Erythroblast (primary cell): ENCODE data around the gene TMEM170B.

ENCODE experiments used
- GATA1 ChIP-seq: IDR thresholded peaks from 2 replicates; pipeline ENCODE4 v1.6.1; 2011; ENCODE audit warnings: low read depth, mild to moderate bottlenecking, control low read depth, low read length, moderate library complexity
- POLR2A ChIP-seq: IDR thresholded peaks from 2 replicates; pipeline ENCODE4 v1.6.1; 2011; ENCODE audit warnings: mild to moderate bottlenecking, low read length

DNA sequence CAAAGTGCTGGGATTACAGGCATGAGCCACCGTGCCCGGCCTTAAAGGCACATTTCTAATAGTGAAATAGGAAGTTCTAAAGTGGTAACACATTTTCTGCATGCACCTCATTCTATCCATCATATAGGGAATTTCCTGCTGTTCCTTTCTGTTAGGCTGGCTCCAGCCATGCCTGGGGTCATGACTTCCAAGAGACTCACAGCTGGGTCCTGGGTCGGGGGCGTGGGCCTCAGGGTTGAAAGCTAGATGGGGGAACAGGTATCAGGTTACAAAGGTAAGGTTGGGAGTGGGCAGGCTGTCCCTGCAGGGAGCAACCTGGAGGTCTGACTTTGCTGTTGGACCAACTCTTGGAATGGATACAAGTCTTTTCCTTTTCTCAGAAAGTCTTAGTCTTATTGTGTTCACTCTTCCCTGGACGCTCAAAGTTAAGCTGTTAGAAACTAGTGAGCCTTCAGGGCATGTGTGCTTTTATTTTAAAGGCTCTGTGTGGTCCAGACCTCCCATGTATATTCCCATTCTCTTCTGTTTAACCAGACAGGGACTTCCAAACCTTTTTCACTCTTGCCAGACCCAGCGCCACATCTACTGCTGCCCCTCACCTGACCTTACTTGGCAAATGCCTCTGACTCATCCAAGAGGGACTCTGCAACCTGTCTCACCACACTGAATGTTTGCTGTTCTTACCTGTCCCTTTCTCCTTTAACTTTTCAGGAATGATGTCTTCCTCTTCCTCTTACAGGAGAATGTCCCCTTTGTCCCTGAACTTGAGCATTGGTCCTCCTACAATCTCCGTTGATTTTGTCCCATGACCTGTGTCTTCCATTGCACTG, 64.4 kb downstream of the TMEM170B start:
- TF ChIP-seq POLR2A (no peak), GATA1 (no peak)
